HepG2 (cell line): Measurements from ENCODE around the gene TRIM44. TPM values are rescaled to one million over a fixed set of nuclear protein-coding genes. Genes with fewer than 3 reads are reported as not detected.

Experiments used
- CBFB ChIP-seq: sonication (generic); formaldehyde crosslinking; IDR thresholded peaks from 2 replicates; pipeline ENCODE4 v1.4.0; 2020; ENCODE audit warnings: missing genetic modification reagents
- FOSL2 ChIP-seq: sonication (generic); formaldehyde crosslinking; IDR thresholded peaks from 2 replicates; pipeline ENCODE4 v1.4.0; 2020; ENCODE audit warnings: missing genetic modification reagents
- FOXK1 ChIP-seq: sonication (generic); formaldehyde crosslinking; IDR thresholded peaks from 2 replicates; pipeline ENCODE4 v1.4.0; 2020; ENCODE audit warnings: low read depth, missing genetic modification reagents, borderline replicate concordance
- HNF4A ChIP-seq: sonication (generic); formaldehyde crosslinking; IDR thresholded peaks from 2 replicates; pipeline ENCODE4 v1.4.0; 2020; ENCODE audit warnings: missing genetic modification reagents
- LCORL ChIP-seq, 2 experiments: fragments of 450-650 bp in 1 of 2; sonication (generic) in 1 of 2; formaldehyde crosslinking in 1 of 2; IDR thresholded peaks; 2 replicates each; pipeline versions ENCODE4 v1.5.0 to v1.6.1; 2017 to 2020; ENCODE audit warnings: antibody characterized with exemption in 1 of 2, missing genetic modification reagents in 1 of 2
- MATR3 ChIP-seq: sonication (generic); formaldehyde crosslinking; IDR thresholded peaks from 2 replicates; pipeline ENCODE4 v1.4.0; 2020; ENCODE audit warnings: missing genetic modification reagents
- NFKBIZ ChIP-seq: IDR thresholded peaks from 2 replicates; pipeline ENCODE4 v1.6.1; 2018; ENCODE audit warnings: missing genetic modification reagents, missing compliant biosample characterization
- PAWR ChIP-seq: sonication (generic); formaldehyde crosslinking; IDR thresholded peaks from 2 replicates; pipeline ENCODE4 v1.4.0; 2020; ENCODE audit warnings: missing genetic modification reagents, mild to moderate bottlenecking, borderline replicate concordance
- RFXANK ChIP-seq: IDR thresholded peaks from 2 replicates; pipeline ENCODE4 v1.6.1; 2016
- SALL1 ChIP-seq: sonication (generic); formaldehyde crosslinking; IDR thresholded peaks from 2 replicates; pipeline ENCODE4 v1.8.0; 2022; ENCODE audit warnings: mild to moderate bottlenecking, missing genetic modification reagents
- SAP130 ChIP-seq: IDR thresholded peaks from 2 replicates; pipeline ENCODE4 v1.6.1; 2016; ENCODE audit warnings: low read depth
- STAT5B ChIP-seq: sonication (generic); formaldehyde crosslinking; IDR thresholded peaks from 2 replicates; pipeline ENCODE4 v1.4.0; 2020; ENCODE audit warnings: missing genetic modification reagents
- TSC22D2 ChIP-seq: sonication (generic); formaldehyde crosslinking; IDR thresholded peaks from 2 replicates; pipeline ENCODE4 v1.5.1; 2020; ENCODE audit warnings: missing genetic modification reagents, mild to moderate bottlenecking, borderline replicate concordance
- YEATS2 ChIP-seq: sonication (generic); formaldehyde crosslinking; IDR thresholded peaks from 2 replicates; pipeline ENCODE4 v1.4.0; 2020; ENCODE audit warnings: missing genetic modification reagents, borderline replicate concordance
- ZBTB3 ChIP-seq: sonication (generic); formaldehyde crosslinking; IDR thresholded peaks from 2 replicates; pipeline ENCODE4 v1.4.0; 2020; ENCODE audit warnings: low read depth, mild to moderate bottlenecking, moderate library complexity, missing genetic modification reagents, borderline replicate concordance
- ZC3H4 ChIP-seq: sonication (generic); formaldehyde crosslinking; IDR thresholded peaks from 2 replicates; pipeline ENCODE4 v1.4.0; 2020; ENCODE audit warnings: missing genetic modification reagents, borderline replicate concordance
- ZNF12 ChIP-seq: sonication (generic); formaldehyde crosslinking; IDR thresholded peaks from 2 replicates; pipeline ENCODE4 v1.5.0; 2020; ENCODE audit warnings: missing genetic modification reagents
- ZNF281 ChIP-seq: sonication (generic); formaldehyde crosslinking; IDR thresholded peaks from 2 replicates; pipeline ENCODE4 v1.4.0; 2020; ENCODE audit warnings: missing genetic modification reagents, borderline replicate concordance
- ZNF331 ChIP-seq: sonication (generic); formaldehyde crosslinking; IDR thresholded peaks from 2 replicates; pipeline ENCODE4 v1.4.0; 2020; ENCODE audit warnings: missing genetic modification reagents
- ZNF451 ChIP-seq: sonication (generic); formaldehyde crosslinking; IDR thresholded peaks from 2 replicates; pipeline ENCODE4 v1.5.0; 2020; ENCODE audit warnings: mild to moderate bottlenecking, missing genetic modification reagents
- ZNF546 ChIP-seq: sonication (generic); formaldehyde crosslinking; conservative IDR thresholded peaks from 2 replicates; pipeline ENCODE4 v1.8.1; 2023; ENCODE audit warnings: mild to moderate bottlenecking, missing genetic modification reagents
- ZNF614 ChIP-seq: IDR thresholded peaks from 2 replicates; pipeline ENCODE4 v1.6.1; 2018; ENCODE audit warnings: missing biosample characterization, missing genetic modification reagents, inconsistent platforms, borderline replicate concordance
- polyA plus RNA-seq, 8 experiments: library from polyadenylated mRNA; depleted of rRNA in 3 of 8; stranded (reverse) in 7 of 8; unstranded in 1 of 8; fragments of >200 nt; fragmentation: Illumina TruSeq in 4 of 8; extraction: Trizol in 4 of 8; gene quantifications; 2 replicates each; pipeline versions ENCODE4 v1.2.1 to v1.2.3, GENCODE V29; 2011 to 2016; ENCODE audit warnings: low read depth in 4 of 8, missing spikeins in 1 of 8, mixed read lengths in 1 of 8; ENCODE audit not compliant: insufficient read depth in 1 of 8
- total RNA-seq, 5 experiments: library from RNA; depleted of rRNA; stranded (reverse); fragments of >200 nt; fragmentation: Illumina TruSeq; extraction: Trizol; gene quantifications; 2 replicates each; pipeline ENCODE4 v1.2.3, GENCODE V29; 2016; ENCODE audit warnings: low read depth in 1 of 5
- TF ChIP-seq, protein P1 (sequence below): IDR thresholded peaks from 2 replicates; pipeline ENCODE4 v1.6.1; 2016; ENCODE audit warnings: missing compliant biosample characterization, missing genetic modification reagents, borderline replicate concordance
- TF ChIP-seq, protein P2 (sequence below): sonication (generic); formaldehyde crosslinking; IDR thresholded peaks from 2 replicates; pipeline ENCODE4 v1.5.0; 2020; ENCODE audit warnings: mild to moderate bottlenecking, missing genetic modification reagents
- TF ChIP-seq, protein P3 (sequence below): sonication (generic); formaldehyde crosslinking; IDR thresholded peaks from 2 replicates; pipeline ENCODE4 v1.4.0; 2020; ENCODE audit warnings: mild to moderate bottlenecking, missing genetic modification reagents

Gene TRIM44
- total and polyA plus RNA-seq, 2 of the 13 experiments (the other 11 are each of a cell fraction or from before 2014, with no cell fraction given): 22.7 to 50.3 TPM

DNA sequence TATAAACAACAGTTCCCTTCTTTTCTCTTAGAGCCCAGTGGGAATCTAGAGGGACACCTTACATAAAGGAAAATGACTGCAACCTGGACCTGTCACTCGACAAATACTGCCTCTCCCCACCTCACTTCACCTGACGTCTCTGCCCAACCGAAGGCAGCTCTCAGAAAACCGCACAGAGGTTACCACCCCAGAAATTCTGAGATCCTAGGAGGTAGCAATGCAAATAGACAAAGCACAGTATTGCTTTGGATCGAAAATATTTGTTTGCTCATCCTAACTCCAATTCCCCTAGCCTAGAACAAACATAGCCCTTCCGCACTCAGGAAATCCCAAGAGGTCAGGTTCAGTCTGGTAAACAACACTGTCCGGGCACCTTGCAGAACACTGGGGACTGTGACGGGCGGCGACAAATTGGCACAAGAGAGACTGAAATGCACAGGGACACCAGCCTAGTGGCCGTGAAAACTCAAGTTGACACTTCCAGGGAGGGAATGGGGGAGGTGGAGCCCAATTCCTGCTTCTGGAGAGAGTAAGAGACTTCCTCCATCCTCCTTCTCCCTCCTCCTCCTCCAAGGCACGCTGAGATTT, 420 bp upstream of the TRIM44 start (continued):
- TF ChIP-seq ZNF281: peak; percentile 31; the same call in 1 of the 2 replicates
- TF ChIP-seq CBFB (CRISPR knock-in tag): peak; percentile 82; the same call in 1 of the 2 replicates
- peak; percentile 58; the same call in 1 of the 2 replicates for TF ChIP-seq ZNF12 (CRISPR knock-in tag)
- TF ChIP-seq STAT5B (CRISPR knock-in tag): no peak; the same call in 1 of the 2 replicates
- peak; percentile 68; the same call in 1 of the 2 replicates for TF ChIP-seq NFKBIZ
- peak; percentile 78 for TF ChIP-seq HNF4A (CRISPR knock-in tag)
- peak; percentile 84 for TF ChIP-seq SALL1
- TF ChIP-seq MATR3: no peak
- TF ChIP-seq, protein P1, sequence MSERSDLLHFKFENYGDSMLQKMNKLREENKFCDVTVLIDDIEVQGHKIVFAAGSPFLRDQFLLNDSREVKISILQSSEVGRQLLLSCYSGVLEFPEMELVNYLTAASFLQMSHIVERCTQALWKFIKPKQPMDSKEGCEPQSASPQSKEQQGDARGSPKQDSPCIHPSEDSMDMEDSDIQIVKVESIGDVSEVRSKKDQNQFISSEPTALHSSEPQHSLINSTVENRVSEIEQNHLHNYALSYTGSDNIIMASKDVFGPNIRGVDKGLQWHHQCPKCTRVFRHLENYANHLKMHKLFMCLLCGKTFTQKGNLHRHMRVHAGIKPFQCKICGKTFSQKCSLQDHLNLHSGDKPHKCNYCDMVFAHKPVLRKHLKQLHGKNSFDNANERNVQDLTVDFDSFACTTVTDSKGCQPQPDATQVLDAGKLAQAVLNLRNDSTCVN (CRISPR knock-in tag): no peak
- TF ChIP-seq PAWR (CRISPR knock-in tag): no peak
- TF ChIP-seq LCORL (IDR thresholded peaks at IDR 0.05): no peak
- peak; percentile 59; the same call in 1 of the 2 replicates for TF ChIP-seq LCORL (CRISPR knock-in tag; IDR thresholded peaks at IDR 0.05)
- TF ChIP-seq ZNF451: no peak
- TF ChIP-seq, protein P2, sequence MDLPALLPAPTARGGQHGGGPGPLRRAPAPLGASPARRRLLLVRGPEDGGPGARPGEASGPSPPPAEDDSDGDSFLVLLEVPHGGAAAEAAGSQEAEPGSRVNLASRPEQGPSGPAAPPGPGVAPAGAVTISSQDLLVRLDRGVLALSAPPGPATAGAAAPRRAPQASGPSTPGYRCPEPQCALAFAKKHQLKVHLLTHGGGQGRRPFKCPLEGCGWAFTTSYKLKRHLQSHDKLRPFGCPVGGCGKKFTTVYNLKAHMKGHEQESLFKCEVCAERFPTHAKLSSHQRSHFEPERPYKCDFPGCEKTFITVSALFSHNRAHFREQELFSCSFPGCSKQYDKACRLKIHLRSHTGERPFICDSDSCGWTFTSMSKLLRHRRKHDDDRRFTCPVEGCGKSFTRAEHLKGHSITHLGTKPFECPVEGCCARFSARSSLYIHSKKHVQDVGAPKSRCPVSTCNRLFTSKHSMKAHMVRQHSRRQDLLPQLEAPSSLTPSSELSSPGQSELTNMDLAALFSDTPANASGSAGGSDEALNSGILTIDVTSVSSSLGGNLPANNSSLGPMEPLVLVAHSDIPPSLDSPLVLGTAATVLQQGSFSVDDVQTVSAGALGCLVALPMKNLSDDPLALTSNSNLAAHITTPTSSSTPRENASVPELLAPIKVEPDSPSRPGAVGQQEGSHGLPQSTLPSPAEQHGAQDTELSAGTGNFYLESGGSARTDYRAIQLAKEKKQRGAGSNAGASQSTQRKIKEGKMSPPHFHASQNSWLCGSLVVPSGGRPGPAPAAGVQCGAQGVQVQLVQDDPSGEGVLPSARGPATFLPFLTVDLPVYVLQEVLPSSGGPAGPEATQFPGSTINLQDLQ: no peak
- TF ChIP-seq SAP130 (CRISPR knock-in tag): peak; percentile 78
- TF ChIP-seq ZC3H4 (CRISPR knock-in tag): no peak
- no peak; the same call in 1 of the 2 replicates for TF ChIP-seq ZBTB3
- TF ChIP-seq ZNF614 (CRISPR knock-in tag): peak; percentile 73; the same call in 1 of the 2 replicates
- TF ChIP-seq FOXK1 (CRISPR knock-in tag): peak; percentile 89; the same call in 1 of the 2 replicates
- TF ChIP-seq, protein P3, sequence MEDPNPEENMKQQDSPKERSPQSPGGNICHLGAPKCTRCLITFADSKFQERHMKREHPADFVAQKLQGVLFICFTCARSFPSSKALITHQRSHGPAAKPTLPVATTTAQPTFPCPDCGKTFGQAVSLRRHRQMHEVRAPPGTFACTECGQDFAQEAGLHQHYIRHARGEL: no peak
- TF ChIP-seq ZNF331 (CRISPR knock-in tag): 0 out of 2 replicates have a peak, but pooled peaks have one; percentile 57
- peak; percentile 55; the same call in 1 of the 2 replicates for TF ChIP-seq FOSL2 (CRISPR knock-in tag)
- no peak for TF ChIP-seq TSC22D2 (CRISPR knock-in tag)
- TF ChIP-seq ZNF546 (CRISPR knock-in tag): no peak
- TF ChIP-seq YEATS2 (CRISPR knock-in tag): no peak
- TF ChIP-seq RFXANK (CRISPR knock-in tag): no peak
